ENCODE results near the gene ODAD3.

Gene ODAD3

GRCh38 chr19:11375143-11375948, 59.6 kb downstream of the ODAD3 start:
- no peak for DNase-seq (ENCODE audit: low read depth)

GRCh38 chr19:11374433-11375142, 60.3 kb downstream of the ODAD3 start, which contains the start of gene SWSAP1:
Gene SWSAP1, plus strand, starts transcription at chr19:11374666. Its CDS starts 15 bp downstream, at chr19:11374681.
- peak; percentile 100 for DNase-seq (ENCODE audit: low read depth)

- no peak for DNase-seq (ENCODE audit: low read depth)
Observed at GRCh38 chr19:11373885-11374432, 61.0 kb downstream of the ODAD3 start.

GRCh38 chr19:11373166-11373884, 61.6 kb downstream of the ODAD3 start:
- peak; percentile 32 for DNase-seq (ENCODE audit: low read depth)

- no peak for DNase-seq (ENCODE audit: low read depth)
Observed at GRCh38 chr19:11370744-11371143, 64.2 kb downstream of the ODAD3 start.

Data from EH (cell line).